Activated CD8-positive, alpha-beta memory T cell treated with anti-CD3 and anti-CD28 coated beads, Interleukin-2, amount 50 U/mL, for 24 hours (primary cell): Measurements from ENCODE around the gene CASP8.

Experiments used
- DNase-seq: peaks from one replicate; pipeline ENCODE4 v3.0.0-alpha.2; 2020; ENCODE audit errors: extremely low read depth

CASP8 gene

GRCh38 chr2:201242571-201243277 is 17.6 kb upstream of the CASP8 start:
- DNase-seq = no peak

GRCh38 chr2:201244829-201245228 is 15.5 kb upstream of the CASP8 start:
- no peak for DNase-seq

- DNase-seq = no peak
Observed at GRCh38 chr2:201246280-201246679, 14.1 kb upstream of the CASP8 start.

- no peak for DNase-seq
Observed at GRCh38 chr2:201248288-201248844, 12.0 kb upstream of the CASP8 start.

- DNase-seq = no peak
Observed at GRCh38 chr2:201249889-201250288, 10.4 kb upstream of the CASP8 start.

GRCh38 chr2:201250741-201251140 is 9.6 kb upstream of the CASP8 start:
- DNase-seq = no peak

GRCh38 chr2:201254081-201254730 is 6.1 kb upstream of the CASP8 start:
- DNase-seq = no peak

- DNase-seq = no peak
Observed at GRCh38 chr2:201255408-201256033, 4.8 kb upstream of the CASP8 start.

GRCh38 chr2:201256082-201256481 is 4.3 kb upstream of the CASP8 start:
- DNase-seq = no peak

- no peak for DNase-seq
Observed at GRCh38 chr2:201257381-201257955, 2.9 kb upstream of the CASP8 start.

- peak; percentile 80 for DNase-seq
Observed at GRCh38 chr2:201257956-201258665, 2.2 kb upstream of the CASP8 start.

- no peak for DNase-seq
Observed at GRCh38 chr2:201258666-201259615, 1.4 kb upstream of the CASP8 start.

GRCh38 chr2:201261471-201261870 is 1.1 kb downstream of the CASP8 start:
- no peak for DNase-seq

- DNase-seq = no peak
Observed at GRCh38 chr2:201261906-201262305, 1.6 kb downstream of the CASP8 start.

GRCh38 chr2:201262718-201263117 is 2.4 kb downstream of the CASP8 start:
- no peak for DNase-seq

- no peak for DNase-seq
Observed at GRCh38 chr2:201263779-201264178, 3.4 kb downstream of the CASP8 start.

GRCh38 chr2:201264472-201265173 is 4.3 kb downstream of the CASP8 start:
- DNase-seq = no peak

GRCh38 chr2:201266629-201267028 is 6.3 kb downstream of the CASP8 start:
- no peak for DNase-seq

GRCh38 chr2:201267278-201268030 is 7.1 kb downstream of the CASP8 start:
- DNase-seq = no peak
